SK-N-SH treated with all-trans-retinoic acid at 6 μM for 48 hours (cell line): ENCODE results near the gene CEP89.

Experiments
- BACH2 ChIP-seq: fragments of 250-450 bp; sonication (Bioruptor Pico); IDR thresholded peaks from 2 replicates; pipeline ENCODE4 v1.9.0; 2021; ENCODE audit warnings: mild to moderate bottlenecking, borderline replicate concordance
- CSDC2 ChIP-seq: fragments of 250-450 bp; sonication (Bioruptor Pico); IDR thresholded peaks from 2 replicates; pipeline ENCODE4 v1.5.0; 2020; ENCODE audit warnings: mild to moderate bottlenecking, moderate library complexity
- CSRNP3 ChIP-seq: fragments of 250-450 bp; sonication (Bioruptor Pico); IDR thresholded peaks from 2 replicates; pipeline ENCODE4 v1.5.1; 2021; ENCODE audit warnings: mild to moderate bottlenecking, moderate library complexity
- GLIS3 ChIP-seq: fragments of 250-450 bp; sonication (Bioruptor Pico); IDR thresholded peaks from 2 replicates; pipeline ENCODE4 v1.5.0; 2020; ENCODE audit warnings: mild to moderate bottlenecking, moderate library complexity
- PATZ1 ChIP-seq: fragments of 250-450 bp; sonication (Bioruptor Pico); IDR thresholded peaks from 2 replicates; pipeline ENCODE4 v1.8.0; 2020; ENCODE audit warnings: mild to moderate bottlenecking, moderate library complexity, borderline replicate concordance
- RARB ChIP-seq: fragments of 250-450 bp; sonication (Bioruptor Pico); IDR thresholded peaks from 2 replicates; pipeline ENCODE4 v1.8.0; 2021; ENCODE audit warnings: mild to moderate bottlenecking, moderate library complexity
- SNAI2 ChIP-seq: fragments of 250-450 bp; sonication (Bioruptor Pico); IDR thresholded peaks from 2 replicates; pipeline ENCODE4 v1.5.0; 2020; ENCODE audit warnings: mild to moderate bottlenecking, moderate library complexity
- TCF4 ChIP-seq: fragments of 250-450 bp; sonication (Bioruptor Pico); IDR thresholded peaks from 2 replicates; pipeline ENCODE4 v1.8.0; 2021; ENCODE audit warnings: mild to moderate bottlenecking, moderate library complexity, borderline replicate concordance
- ZC3H10 ChIP-seq: fragments of 250-450 bp; sonication (Bioruptor Pico); IDR thresholded peaks from 2 replicates; pipeline ENCODE4 v1.5.1; 2021; ENCODE audit warnings: mild to moderate bottlenecking, moderate library complexity
- ZFP3 ChIP-seq: fragments of 250-450 bp; sonication (Bioruptor Pico); IDR thresholded peaks from 2 replicates; pipeline ENCODE4 v1.5.0; 2020; ENCODE audit warnings: mild to moderate bottlenecking, moderate library complexity
- ZFP30 ChIP-seq: fragments of 450-650 bp; formaldehyde crosslinking; IDR thresholded peaks from 2 replicates; pipeline ENCODE4 v1.5.0; 2022; ENCODE audit warnings: mild to moderate bottlenecking, moderate library complexity
- ZNF70 ChIP-seq: fragments of 450-650 bp; formaldehyde crosslinking; IDR thresholded peaks from 2 replicates; pipeline ENCODE4 v1.5.0; 2020; ENCODE audit warnings: mild to moderate bottlenecking, moderate library complexity
- ZNF8 ChIP-seq: fragments of 450-650 bp; formaldehyde crosslinking; IDR thresholded peaks from 2 replicates; pipeline ENCODE4 v1.5.0; 2020; ENCODE audit warnings: mild to moderate bottlenecking, moderate library complexity

- no peak for TF ChIP-seq TCF4 (CRISPR knock-in tag)
- no peak for TF ChIP-seq CSRNP3
- no peak for TF ChIP-seq ZFP3 (CRISPR knock-in tag)
- TF ChIP-seq ZC3H10 = no peak
- TF ChIP-seq SNAI2 (CRISPR knock-in tag) = no peak
- no peak for TF ChIP-seq PATZ1 (CRISPR knock-in tag)
- TF ChIP-seq ZNF8 (CRISPR knock-in tag) = no peak
- TF ChIP-seq BACH2 = no peak
- TF ChIP-seq GLIS3 = no peak
- TF ChIP-seq CSDC2 = no peak
- no peak for TF ChIP-seq RARB
- no peak for TF ChIP-seq ZFP30 (CRISPR knock-in tag)
- no peak for TF ChIP-seq ZNF70
Observed at GRCh38 chr19:32945260-32945659, 26.5 kb downstream of the CEP89 start.
